GM12864 (cell line): ENCODE data around the gene AQP2.

ENCODE experiments used
- DNase-seq: peaks from one replicate; pipeline ENCODE4 v3.0.0-alpha.2; 2011; ENCODE audit warnings: low read depth
- H3K4me3 ChIP-seq: 2 replicates; pipeline ENCODE4 v1.5.1; 2011; ENCODE audit warnings: mild to moderate bottlenecking, low read depth, low read length, control low read depth
- CTCF ChIP-seq: IDR thresholded peaks from 2 replicates; pipeline ENCODE4 v1.5.1; 2011; ENCODE audit warnings: low read depth, mild to moderate bottlenecking, moderate library complexity, low read length, control low read depth, inconsistent platforms; ENCODE audit errors: missing control alignments

The AQP2 gene, protein sequence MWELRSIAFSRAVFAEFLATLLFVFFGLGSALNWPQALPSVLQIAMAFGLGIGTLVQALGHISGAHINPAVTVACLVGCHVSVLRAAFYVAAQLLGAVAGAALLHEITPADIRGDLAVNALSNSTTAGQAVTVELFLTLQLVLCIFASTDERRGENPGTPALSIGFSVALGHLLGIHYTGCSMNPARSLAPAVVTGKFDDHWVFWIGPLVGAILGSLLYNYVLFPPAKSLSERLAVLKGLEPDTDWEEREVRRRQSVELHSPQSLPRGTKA

DNA sequence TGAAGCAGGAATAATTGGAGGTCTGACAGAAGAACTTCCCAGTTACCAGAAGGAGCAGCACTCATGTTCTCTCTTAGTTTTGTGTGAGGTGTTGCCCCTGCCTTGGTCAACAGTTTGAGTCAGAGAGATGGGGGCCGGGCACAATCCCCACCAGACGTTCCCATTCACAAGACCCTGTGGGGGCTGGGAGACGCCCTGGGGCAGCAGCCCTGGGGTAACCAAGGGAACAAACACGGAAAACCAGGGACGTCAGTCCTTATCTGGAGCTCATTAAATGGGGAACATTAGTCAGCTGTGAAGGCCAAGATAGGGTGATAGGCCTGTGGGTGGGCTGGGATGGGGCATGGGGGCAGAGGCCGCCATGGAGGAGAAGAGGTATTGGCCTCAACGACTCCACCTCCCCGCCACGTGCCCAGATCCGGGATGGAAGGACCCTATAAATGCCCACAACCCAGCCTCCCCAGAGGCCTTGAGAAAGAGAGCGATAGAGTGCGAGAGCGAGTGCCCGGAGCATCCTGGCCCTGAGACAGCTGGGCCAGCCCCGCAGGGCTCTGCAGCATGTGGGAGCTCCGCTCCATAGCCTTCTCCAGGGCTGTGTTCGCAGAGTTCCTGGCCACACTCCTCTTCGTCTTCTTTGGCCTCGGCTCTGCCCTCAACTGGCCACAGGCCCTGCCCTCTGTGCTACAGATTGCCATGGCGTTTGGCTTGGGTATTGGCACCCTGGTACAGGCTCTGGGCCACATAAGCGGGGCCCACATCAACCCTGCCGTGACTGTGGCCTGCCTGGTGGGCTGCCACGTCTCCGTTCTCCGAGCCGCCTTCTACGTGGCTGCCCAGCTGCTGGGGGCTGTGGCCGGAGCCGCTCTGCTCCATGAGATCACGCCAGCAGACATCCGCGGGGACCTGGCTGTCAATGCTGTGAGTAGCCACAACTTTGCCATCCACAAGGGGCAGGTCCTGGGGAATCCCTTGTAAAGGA is at the start of gene AQP2:
TSS of gene AQP2 (plus strand) at position 465 of the 979 bp plus-strand sequence. CDS start at position 559, 94 bp downstream.
- DNase-seq: no peak
- no peak within 1 kb of the TSS for H3K4me3 ChIP-seq
- no peak for TF ChIP-seq CTCF

- no peak overlapping the region for H3K4me3 ChIP-seq
- no peak for TF ChIP-seq CTCF
- no peak for DNase-seq
Observed at GRCh38 chr12:49901026-49901425, 49.5 kb upstream of the AQP2 start.

DNA sequence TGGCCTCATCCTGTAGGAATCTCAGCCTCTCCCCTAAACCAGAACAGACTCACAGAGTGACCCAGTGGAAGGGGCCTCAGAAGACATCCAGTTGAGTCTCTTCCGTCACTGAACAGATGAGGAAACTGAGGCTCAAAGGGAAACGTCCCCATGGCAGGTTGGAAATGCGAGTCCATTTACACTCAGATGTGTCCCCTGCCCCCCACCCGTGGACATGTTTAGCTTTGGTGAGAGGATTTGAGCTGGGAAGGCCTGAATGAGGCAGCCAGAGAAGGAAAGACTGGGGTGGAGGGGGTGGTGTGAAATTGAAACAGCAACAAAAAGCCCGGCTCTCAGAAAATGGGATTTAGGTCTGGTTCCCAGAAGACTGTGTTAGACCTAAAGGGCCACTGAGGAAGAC is 48.6 kb upstream of the AQP2 start:
- TF ChIP-seq CTCF: no peak
- no peak overlapping the region for H3K4me3 ChIP-seq
- DNase-seq: no peak

- H3K4me3 ChIP-seq: no peak overlapping the region
- TF ChIP-seq CTCF: no peak
- DNase-seq: no peak
Observed at GRCh38 chr12:49902399-49903350, 47.9 kb upstream of the AQP2 start.

DNA sequence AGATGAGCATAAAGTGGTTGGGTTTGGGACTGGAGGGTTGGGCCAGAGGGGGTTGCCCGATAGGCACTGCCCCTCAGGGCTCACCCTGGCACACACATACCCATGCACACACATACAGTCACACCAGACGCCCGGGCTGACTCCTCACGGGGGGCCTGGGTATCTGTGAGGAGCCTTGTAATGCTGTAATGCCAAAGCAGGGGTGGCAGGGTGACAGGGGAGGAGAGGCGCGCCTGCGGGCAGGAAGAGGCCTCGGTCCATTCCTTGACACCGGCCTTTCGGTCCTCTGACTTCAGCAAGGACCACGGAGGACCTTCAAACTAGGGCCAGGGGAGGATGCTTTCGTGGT is 47.2 kb upstream of the AQP2 start:
- no peak for DNase-seq
- no peak overlapping the region for H3K4me3 ChIP-seq
- no peak for TF ChIP-seq CTCF

DNA sequence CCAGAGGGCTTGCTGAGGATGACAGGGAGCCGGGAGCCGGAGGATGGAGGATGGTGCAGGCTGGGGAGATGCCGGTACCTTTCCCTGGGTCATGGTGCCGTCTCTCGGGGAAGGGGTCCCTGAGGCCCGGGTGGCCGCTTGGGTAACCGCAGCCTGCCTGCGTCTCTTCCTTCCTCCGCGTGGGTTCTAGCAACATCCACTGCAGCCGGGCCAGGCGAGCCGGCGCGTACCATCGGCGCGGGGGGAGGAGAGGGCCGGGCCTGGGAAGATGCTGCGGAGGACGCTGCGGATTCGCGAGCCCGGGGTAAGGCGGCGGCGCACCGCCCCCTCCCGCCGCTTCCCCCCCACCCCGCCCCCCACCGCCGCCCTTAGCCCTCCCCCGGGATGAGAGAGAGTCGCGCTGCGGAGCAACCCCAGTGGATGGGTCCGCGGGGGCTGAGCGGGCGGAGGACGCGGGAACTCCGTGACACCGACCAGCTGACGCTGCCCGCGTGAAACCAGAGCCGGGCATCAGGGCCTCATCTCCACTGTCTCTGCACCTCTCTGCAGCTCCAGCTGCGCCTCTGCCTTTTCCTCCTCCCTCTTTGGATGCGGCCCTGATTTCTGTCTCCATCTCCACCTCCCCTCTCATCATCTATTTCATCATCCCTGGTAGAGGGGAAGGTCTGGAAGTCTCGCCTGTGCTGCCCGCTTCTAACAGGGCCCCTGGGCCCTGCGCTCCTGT is 46.7 kb upstream of the AQP2 start, which contains the start of gene FAIM2:
TSS of gene FAIM2 (minus strand) at position 201 of the 724 bp plus-strand sequence. CDS start at position 93, 108 bp downstream.
- H3K4me3 ChIP-seq: no peak within 1 kb of the TSS
- no peak for TF ChIP-seq CTCF
- no peak for DNase-seq
